ENCODE data around the gene ZBTB49.

Gene ZBTB49

GRCh38 chr4:4281787-4282186 lies 8.3 kb upstream of the ZBTB49 start:
- TF ChIP-seq CTCF (IDR thresholded peaks at IDR 0.05; ENCODE audit: low read depth, low read length) = no peak
- no peak overlapping the region for H3K4me3 ChIP-seq (ENCODE audit: low read depth, low read length)

- no peak overlapping the region for H3K4me3 ChIP-seq (ENCODE audit: low read depth, low read length)
- TF ChIP-seq CTCF (IDR thresholded peaks at IDR 0.05; ENCODE audit: low read depth, low read length) = no peak
Measured at GRCh38 chr4:4284827-4285618, 5.0 kb upstream of the ZBTB49 start.

- TF ChIP-seq CTCF (IDR thresholded peaks at IDR 0.05; ENCODE audit: low read depth, low read length) = no peak
- H3K4me3 ChIP-seq (ENCODE audit: low read depth, low read length) = no peak overlapping the region
Measured at GRCh38 chr4:4288098-4288497, 2.0 kb upstream of the ZBTB49 start.

GRCh38 chr4:4289055-4289454 lies 996 bp upstream of the ZBTB49 start:
- no peak for TF ChIP-seq CTCF (IDR thresholded peaks at IDR 0.05; ENCODE audit: low read depth, low read length)
- peak overlapping the region; percentile 65 for H3K4me3 ChIP-seq (ENCODE audit: low read depth, low read length)

GRCh38 chr4:4289597-4289940 lies 482 bp upstream of the ZBTB49 start:
- H3K4me3 ChIP-seq (ENCODE audit: low read depth, low read length) = peak overlapping the region; percentile 65
- no peak for TF ChIP-seq CTCF (IDR thresholded peaks at IDR 0.05; ENCODE audit: low read depth, low read length)

GRCh38 chr4:4293279-4293678 lies 3.2 kb downstream of the ZBTB49 start:
- H3K4me3 ChIP-seq (ENCODE audit: low read depth, low read length) = no peak overlapping the region
- TF ChIP-seq CTCF (IDR thresholded peaks at IDR 0.05; ENCODE audit: low read depth, low read length) = no peak

- H3K4me3 ChIP-seq (ENCODE audit: low read depth, low read length) = no peak overlapping the region
Measured at GRCh38 chr4:4296283-4296846, 6.3 kb downstream of the ZBTB49 start.

More at GRCh38 chr4:4296283-4296846, 6.3 kb downstream of the ZBTB49 start:
- no peak for TF ChIP-seq CTCF (IDR thresholded peaks at IDR 0.05; ENCODE audit: low read depth, low read length)
